Embryonic facial prominence (tissue), 1 donor: ENCODE data around the gene HIRA.

Source experiments
- DNase-seq: peaks from one replicate; pipeline ENCODE4 v3.0.0-alpha.2; 2016; ENCODE audit errors: extremely low spot score

HIRA gene

GRCh38 chr22:19431649-19432132 lies at the start of gene HIRA:
TSS of gene HIRA (minus strand) at chr22:19431733. CDS start at chr22:19431476, 257 bp downstream.
- peak; percentile 32 for DNase-seq

DNA sequence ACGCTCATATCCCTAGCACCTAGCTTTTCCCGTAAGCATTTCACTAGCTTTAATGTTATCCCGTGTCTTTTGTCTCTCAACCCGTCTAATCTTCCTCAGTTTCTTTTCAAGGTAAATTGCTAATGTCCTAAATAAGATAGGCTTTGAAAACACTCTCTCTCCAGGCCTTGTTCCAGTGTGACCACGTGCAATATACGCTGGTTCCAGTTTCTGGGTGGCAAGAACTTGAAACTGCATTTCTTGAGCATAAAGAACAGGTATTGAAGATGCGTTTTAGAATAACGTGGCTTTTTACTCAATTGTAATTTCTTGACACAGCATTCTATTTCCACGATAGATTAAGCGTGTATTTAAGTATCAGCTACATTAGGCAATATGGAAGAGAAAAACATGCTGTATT lies 49.3 kb upstream of the HIRA start:
- DNase-seq = no peak

- DNase-seq = no peak
Measured at GRCh38 chr22:19480173-19480568, 48.6 kb upstream of the HIRA start.

DNA sequence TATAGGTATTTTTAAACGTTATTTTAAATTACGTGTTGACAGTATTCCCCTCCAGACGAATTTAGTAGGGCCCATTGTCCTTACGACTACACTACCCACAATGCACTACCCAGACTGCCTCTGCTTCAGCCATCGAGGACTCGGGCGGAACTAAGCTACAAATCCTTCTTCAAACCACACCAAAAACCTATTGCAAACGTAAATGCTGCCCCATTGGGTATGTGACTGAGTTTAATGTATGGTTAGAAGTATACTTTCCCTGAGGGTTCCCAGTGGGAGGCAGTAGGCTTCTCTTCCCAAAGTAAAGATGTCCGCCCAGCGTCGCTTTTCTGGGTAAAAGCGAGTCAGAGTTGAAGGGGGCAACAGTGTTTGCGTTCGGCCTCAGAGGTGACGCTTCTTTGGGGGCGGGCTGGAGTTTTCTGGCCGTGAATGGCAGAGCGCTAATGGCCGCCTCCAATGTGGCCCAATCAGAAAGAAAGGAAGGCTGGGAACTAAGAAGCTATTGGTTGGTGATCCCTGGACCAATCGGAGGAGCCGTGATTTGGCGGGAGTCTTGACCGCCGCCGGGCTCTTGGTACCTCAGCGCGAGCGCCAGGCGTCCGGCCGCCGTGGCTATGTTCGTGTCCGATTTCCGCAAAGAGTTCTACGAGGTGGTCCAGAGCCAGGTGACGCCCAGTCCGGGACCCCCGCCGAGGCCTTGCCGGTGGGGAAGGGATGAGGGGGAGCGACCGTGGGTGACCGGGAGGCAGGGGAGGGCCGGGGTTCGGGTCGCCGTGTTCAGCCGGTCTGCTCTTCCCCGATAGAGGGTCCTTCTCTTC lies 48.0 kb upstream of the HIRA start, which contains the start of gene CDC45:
Gene CDC45 (plus strand): TSS at position 566 of the 818 bp plus-strand sequence. CDS start 49 bp downstream, at position 615.
- peak; percentile 97 for DNase-seq

- peak; percentile 43 for DNase-seq
Measured at GRCh38 chr22:19478901-19479354, 47.4 kb upstream of the HIRA start, which contains the start of gene UFD1. TSS of gene UFD1 (minus strand) at chr22:19479193. CDS start at chr22:19479085, 108 bp downstream.

- no peak for DNase-seq
Measured at GRCh38 chr22:19478045-19478900, 46.7 kb upstream of the HIRA start.

DNA sequence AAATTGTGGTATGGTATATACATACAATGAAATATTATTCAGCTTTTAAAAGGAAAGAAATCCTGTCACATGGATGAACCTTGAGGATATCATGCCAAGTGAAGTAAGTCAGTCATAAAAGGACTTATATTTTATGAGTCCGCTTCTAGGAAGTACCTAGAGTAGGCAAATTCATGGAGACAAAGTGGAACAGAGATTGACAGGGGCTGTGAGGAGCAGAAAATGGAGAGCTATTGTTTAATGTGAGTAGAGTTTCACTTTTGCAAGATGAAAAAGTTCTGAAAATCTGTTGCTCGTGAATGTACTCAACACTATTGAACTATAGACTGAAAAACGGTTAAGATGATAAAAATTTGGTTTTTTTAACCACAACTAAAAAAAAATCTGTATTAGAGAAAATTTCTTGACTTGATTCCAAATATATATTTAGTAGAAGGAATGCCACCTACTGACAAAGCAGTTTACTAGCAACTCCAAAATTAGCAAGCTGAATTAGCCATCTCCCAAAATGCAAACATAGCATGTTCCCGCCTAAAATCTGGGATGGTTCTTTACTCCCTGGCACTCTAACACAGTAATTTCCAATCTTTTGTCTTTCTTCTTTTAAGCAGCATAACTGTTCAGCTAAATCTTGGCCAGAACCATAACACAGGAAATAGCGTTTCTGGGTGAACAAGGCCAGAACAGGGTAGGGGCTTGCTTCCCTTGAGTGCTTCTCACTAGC lies 46.0 kb upstream of the HIRA start:
- no peak for DNase-seq

DNA sequence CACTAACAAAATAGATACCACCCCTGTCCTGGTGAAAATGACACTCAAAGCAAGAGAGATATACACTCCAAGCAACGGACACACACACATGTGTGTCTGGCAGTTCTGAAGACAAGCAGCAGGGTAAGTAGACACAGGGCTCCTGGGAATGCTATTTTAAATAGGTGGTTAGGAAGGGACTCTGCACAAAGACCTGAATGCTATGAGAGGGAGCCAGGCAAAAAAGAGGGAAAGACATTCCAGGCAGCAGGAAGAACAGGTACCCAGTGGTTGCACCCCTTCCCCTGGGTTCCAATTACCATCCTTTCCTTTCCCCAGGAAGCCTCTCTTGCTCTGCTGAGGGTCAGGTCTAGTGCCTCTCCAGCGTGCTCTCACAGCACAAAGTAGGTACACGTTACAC lies 44.5 kb upstream of the HIRA start:
- no peak for DNase-seq

GRCh38 chr22:19473578-19473977 lies 42.0 kb upstream of the HIRA start:
- no peak for DNase-seq

GRCh38 chr22:19472233-19472632 lies 40.7 kb upstream of the HIRA start:
- no peak for DNase-seq

- DNase-seq = no peak
Measured at GRCh38 chr22:19471572-19471971, 40.0 kb upstream of the HIRA start.

GRCh38 chr22:19470010-19470409 lies 38.5 kb upstream of the HIRA start:
- no peak for DNase-seq

DNA sequence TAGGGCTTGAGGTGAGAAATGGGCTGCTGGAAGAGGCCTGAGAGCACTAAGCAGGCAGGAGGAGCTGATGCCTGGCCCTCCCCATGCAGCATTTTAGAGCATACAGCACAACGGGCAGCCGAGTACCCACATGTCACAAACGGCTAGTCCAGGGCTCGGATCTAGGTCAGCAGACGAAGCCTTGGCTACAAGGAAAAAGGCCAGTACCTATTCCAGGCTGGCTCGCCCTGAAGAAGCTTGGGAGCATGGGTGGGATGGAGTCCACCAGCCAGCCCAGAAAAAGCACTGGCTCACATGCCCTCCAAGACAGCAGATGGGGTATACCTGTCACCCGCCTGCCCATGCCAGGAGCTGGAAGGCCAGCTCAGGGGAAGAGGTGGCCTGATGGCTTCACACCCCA lies 37.9 kb upstream of the HIRA start:
- no peak for DNase-seq

DNA sequence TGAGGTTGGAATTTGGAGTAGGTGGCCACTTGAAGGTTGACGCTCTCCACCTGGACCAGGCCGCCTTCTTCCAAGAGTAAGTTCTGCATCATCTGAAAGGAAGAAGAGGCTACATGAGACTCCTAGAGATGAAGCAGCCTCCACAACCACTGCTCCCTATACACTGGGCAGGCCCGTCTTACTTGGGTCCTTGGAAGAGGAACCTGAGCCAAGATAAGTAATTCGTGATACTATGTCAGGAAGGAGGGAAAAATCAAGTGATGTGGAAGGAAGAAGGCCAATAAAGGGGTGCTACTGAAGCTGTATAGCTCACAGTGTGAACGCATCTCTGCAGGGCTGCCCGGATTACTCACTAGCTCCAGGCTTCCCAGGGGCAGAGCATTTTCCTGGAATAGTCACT lies 36.4 kb upstream of the HIRA start:
- DNase-seq = no peak

DNA sequence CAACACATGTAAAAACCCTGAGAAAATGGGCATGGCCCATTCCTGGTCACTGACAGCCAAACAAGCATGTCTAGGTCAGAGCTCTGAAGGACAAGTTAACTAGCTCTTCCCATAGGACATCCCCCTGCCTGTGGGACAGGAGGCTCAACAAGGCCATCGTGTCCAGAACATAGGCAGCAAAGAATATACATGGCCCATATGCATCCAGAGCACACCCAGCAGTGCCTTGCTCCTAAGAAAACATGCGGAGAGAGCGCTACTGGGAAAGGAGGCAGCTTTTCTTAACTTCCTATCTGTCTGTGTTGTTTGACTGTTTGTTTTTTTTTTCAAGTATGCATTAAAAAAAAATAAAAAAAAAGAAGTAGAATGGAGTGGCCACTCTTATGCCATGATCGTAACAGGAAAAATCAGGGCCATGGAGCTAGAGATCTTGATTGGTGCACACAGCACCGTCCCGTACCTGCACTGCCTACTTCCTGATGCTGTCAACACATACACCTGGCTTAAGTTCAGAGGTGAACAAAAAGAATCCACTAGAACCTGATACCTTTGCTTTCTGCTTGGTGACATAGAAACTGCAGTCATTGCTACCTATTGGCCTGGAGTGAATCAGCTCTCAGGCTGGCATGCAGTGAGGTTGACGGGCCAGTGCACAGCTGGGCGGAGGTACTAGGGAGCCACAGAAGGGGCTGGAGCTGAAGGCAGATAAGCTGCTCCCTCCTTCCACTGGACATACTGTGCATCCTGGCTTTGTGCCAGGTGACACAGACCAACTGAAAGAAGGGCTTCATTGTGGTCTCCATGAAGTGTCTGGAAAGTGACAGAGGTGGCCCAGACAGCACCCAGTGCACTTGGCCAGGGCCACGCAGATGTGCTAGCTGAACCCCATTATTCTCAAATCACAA lies 35.6 kb upstream of the HIRA start:
- no peak for DNase-seq

GRCh38 chr22:19466126-19466716 lies 34.7 kb upstream of the HIRA start:
- DNase-seq = no peak

- no peak for DNase-seq
Measured at GRCh38 chr22:19464975-19465374, 33.4 kb upstream of the HIRA start.

DNA sequence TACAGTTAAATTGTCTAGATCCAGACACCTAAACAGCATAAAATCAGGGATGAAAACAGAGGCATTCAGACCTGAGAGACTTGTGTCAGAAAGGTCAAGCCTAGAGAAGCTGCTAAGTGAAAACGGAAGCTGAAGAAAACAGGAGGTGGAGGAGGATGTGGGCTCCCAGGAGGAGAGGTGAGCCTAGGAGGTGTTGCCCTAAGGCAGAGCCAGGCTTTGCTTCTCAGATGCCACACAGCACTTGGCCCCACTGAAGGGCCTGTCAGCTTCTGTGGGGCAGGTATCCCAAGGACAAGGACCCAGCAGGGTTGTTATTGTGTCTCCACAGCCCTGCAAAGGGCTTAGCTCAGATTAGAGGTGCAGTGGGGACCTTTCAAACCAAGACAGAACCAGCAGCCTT lies 33.0 kb upstream of the HIRA start:
- no peak for DNase-seq

DNA sequence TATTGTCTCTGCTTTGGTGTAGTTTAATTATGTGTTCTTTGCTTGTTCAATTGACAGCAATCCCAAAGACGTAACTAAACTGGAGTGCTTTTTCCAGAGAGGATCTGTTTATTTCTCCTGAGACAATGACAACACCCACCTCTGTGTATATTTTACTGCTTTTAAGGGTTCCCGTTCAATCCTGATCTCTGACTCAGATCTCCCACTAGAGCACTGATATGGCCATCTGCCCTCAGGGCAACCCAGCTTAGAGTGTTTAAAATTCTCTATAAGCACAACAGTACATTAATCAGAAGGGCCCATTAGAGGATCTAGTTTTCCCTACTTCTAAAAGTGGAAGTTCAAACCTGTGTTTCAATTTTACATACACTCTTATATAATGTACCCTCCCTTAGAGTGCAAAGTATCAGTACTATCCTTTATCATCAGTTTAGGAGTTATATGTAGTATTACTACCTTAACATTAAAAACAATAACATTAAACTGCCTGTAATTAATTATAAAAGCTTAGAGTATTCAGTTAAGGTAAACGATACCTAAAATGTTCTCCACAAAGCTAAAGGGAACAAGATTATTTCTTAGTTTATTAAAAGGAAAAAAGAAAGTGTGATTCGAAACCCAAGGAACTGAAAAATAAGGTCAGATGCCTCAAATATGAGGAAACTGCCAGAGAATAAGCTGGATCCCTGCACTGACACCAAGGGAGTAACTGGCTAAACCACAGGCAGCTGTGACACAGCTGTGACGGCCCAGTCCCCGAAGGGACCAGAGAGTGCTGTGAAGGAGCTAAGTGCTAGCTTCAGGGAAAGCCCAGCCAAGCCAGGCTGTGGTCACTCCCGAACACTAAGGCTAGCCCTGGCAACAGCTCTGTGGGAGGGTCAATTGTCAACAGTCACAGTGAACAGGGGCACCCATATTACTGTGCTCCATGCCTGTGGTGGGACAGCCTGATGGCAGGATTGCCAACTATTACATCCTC lies 32.2 kb upstream of the HIRA start:
- DNase-seq = no peak
